Lung (tissue), 12 donors: ENCODE measurements around the gene ZNF544. TPM values are rescaled to one million over a fixed set of nuclear protein-coding genes. Genes with fewer than 3 reads are reported as not detected.

ENCODE experiments used
- ATAC-seq: fragments of 200-7000 bp; cut with Tn5 transposase; one replicate; pipeline ENCODE4 v1.9.1; 2020; ENCODE audit warnings: moderate number of reproducible peaks; ENCODE audit not compliant: insufficient read depth, low FRiP score
- DNase-seq, 3 donors: peaks; one replicate each; pipeline ENCODE4 v3.0.0-alpha.2; 2013 to 2017
- H3K27ac ChIP-seq, 2 donors: one replicate each; pipeline ENCODE4 v1.5.1; 2013; ENCODE audit warnings: mild to moderate bottlenecking in 2 of 2, moderate library complexity in 2 of 2, control low read depth in 1 of 2, inconsistent platforms in 1 of 2, low read depth in 1 of 2, low read length in 1 of 2
- H3K27me3 ChIP-seq, 3 donors: one replicate each; pipeline ENCODE4 v1.5.1; 2013; ENCODE audit warnings: low read length in 2 of 3; ENCODE audit not compliant: control insufficient read depth in 3 of 3, insufficient read depth in 3 of 3
- H3K36me3 ChIP-seq, 4 donors: one replicate each; pipeline ENCODE4 v1.5.1; 2013; ENCODE audit warnings: low read length in 4 of 4, mild to moderate bottlenecking in 1 of 4, moderate library complexity in 1 of 4; ENCODE audit not compliant: control insufficient read depth in 4 of 4, insufficient read depth in 4 of 4
- H3K4me1 ChIP-seq, 5 donors: one replicate each; pipeline ENCODE4 v1.5.1; 2013; ENCODE audit warnings: low read length in 5 of 5, mild to moderate bottlenecking in 2 of 5, moderate library complexity in 1 of 5; ENCODE audit not compliant: control insufficient read depth in 5 of 5, insufficient read depth in 5 of 5
- H3K4me3 ChIP-seq: one replicate; pipeline ENCODE4 v1.5.1; 2013; ENCODE audit warnings: mild to moderate bottlenecking, control low read depth, moderate library complexity
- H3K9ac ChIP-seq, 2 donors: one replicate each; pipeline ENCODE4 v1.5.1; 2013; ENCODE audit warnings: low read length in 2 of 2, control low read depth in 1 of 2; ENCODE audit not compliant: insufficient read depth in 1 of 2
- H3K9me3 ChIP-seq, 4 donors: one replicate each; pipeline ENCODE4 v1.5.1; 2013; ENCODE audit warnings: low read length in 3 of 4, mild to moderate bottlenecking in 1 of 4, moderate library complexity in 1 of 4; ENCODE audit not compliant: control insufficient read depth in 4 of 4, insufficient read depth in 3 of 4
- WGBS, 2 donors: extraction: QIAGEN DNeasy Blood & Tissue Kit; methylation state at CpG; one replicate each; pipeline ENCODE4 v1.1.7; 2013; 5-methylcytosine and 5-hydroxymethylcytosine counted together
- polyA plus RNA-seq, 2 donors: library from polyadenylated mRNA; stranded (reverse); fragments of 200-250 nt; gene quantifications; one replicate each; pipeline ENCODE4 v1.2.1, GENCODE V29; 2013
- total RNA-seq, 2 donors: library from RNA; depleted of rRNA in 1 of 2; stranded (reverse); fragments of >200 nt in 1 of 2; gene quantifications; one replicate each; pipeline ENCODE4 v1.2.1, GENCODE V29; 2014 to 2021
- TF ChIP-seq, protein P1 (sequence below): IDR thresholded peaks from 2 replicates; pipeline ENCODE4 v1.5.1; 2012; ENCODE audit warnings: mild to moderate bottlenecking; ENCODE audit errors: control extremely low read depth, extremely low read depth
- donor health status: control.
- donor health status: control.
- donor health status: Bipolar disorder and iron deficiency.
- donor health status: healthy.
- donor health status: DM: yes; HTN: yes; CAD: no.

The ZNF544 gene
- total and polyA plus RNA-seq, 4 donors: 9.6 to 41.6 (median 16.7) TPM

DNA sequence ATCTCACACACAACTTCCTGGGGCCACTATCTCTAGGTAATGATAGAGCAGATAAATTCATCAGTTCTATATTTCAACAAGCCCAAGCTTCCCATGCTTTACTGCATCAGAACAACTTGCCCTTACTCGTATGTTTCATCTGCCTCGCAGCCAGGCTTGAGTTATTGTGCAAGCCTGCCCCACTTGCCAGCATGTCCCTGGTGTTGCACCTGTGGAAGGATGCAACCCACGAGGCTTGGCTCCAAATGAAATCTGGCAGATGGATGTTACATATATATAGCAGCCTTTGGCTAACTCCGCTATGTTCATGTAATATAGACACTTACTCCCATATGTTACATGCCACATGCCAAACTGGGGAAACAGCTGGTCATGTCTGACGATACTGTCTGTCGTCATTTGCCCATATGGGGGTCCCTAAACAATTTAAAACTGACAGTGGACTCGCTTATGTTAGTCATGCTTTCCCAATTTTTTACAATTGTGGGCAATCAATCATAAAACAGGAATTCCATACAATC is 82.7 kb downstream of the ZNF544 start:
- H3K9ac ChIP-seq: no peak overlapping the region
- no peak overlapping the region for H3K4me3 ChIP-seq
- peaks cover 33 to 52% (median 38%) of the 10 kb centered on the region in 4 donors for H3K36me3 ChIP-seq
- peaks cover 0 to 3% (median 0%) of the 10 kb centered on the region in 4 donors for H3K9me3 ChIP-seq
- no peak for ATAC-seq
- no peaks in the 10 kb centered on the region for H3K27me3 ChIP-seq
- peaks cover 0 to 2% (median under 1%) of the 10 kb centered on the region in 5 donors for H3K4me1 ChIP-seq
- H3K27ac ChIP-seq: no peak overlapping the region
- TF ChIP-seq, protein P1, sequence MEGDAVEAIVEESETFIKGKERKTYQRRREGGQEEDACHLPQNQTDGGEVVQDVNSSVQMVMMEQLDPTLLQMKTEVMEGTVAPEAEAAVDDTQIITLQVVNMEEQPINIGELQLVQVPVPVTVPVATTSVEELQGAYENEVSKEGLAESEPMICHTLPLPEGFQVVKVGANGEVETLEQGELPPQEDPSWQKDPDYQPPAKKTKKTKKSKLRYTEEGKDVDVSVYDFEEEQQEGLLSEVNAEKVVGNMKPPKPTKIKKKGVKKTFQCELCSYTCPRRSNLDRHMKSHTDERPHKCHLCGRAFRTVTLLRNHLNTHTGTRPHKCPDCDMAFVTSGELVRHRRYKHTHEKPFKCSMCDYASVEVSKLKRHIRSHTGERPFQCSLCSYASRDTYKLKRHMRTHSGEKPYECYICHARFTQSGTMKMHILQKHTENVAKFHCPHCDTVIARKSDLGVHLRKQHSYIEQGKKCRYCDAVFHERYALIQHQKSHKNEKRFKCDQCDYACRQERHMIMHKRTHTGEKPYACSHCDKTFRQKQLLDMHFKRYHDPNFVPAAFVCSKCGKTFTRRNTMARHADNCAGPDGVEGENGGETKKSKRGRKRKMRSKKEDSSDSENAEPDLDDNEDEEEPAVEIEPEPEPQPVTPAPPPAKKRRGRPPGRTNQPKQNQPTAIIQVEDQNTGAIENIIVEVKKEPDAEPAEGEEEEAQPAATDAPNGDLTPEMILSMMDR: no peak
- WGBS, 2 donors: 93% methylated on average over 7 of the region's 7 CpGs
- no peak for DNase-seq

Other genes with a start within 250 kb of the ZNF544 start
- 10 to 100 TPM; 16.9 to 37.9 TPM for gene ZNF606, start 226.1 kb upstream of the ZNF544 start, total RNA-seq
- 1 to 10 TPM; 6.0 to 6.5 TPM for gene ZNF606, start 226.1 kb upstream of the ZNF544 start, polyA plus RNA-seq
- gene ZSCAN1, start 194.9 kb upstream of the ZNF544 start, total RNA-seq: 1 to 10 TPM; 1.1 to 1.7 TPM
- gene ZSCAN1, start 194.9 kb upstream of the ZNF544 start, polyA plus RNA-seq: under 1 TPM; 0.30 to 0.63 TPM
- gene ZNF135, start 169.6 kb upstream of the ZNF544 start, total RNA-seq: 10 to 100 TPM in 1 of 2 donors, 1 to 10 TPM in 1; 4.6 to 13.5 TPM
- gene ZNF135, start 169.6 kb upstream of the ZNF544 start, polyA plus RNA-seq: 1 to 10 TPM; 2.2 to 2.4 TPM
- 100 to 1,000 TPM in 1 of 2 donors, 10 to 100 TPM in 1; 68.7 to 123 TPM for gene ZSCAN18, start 130.7 kb upstream of the ZNF544 start, total RNA-seq
- gene ZSCAN18, start 130.7 kb upstream of the ZNF544 start, polyA plus RNA-seq: 10 to 100 TPM; 22.1 to 37.4 TPM
- gene ZNF329, start 78.1 kb upstream of the ZNF544 start, total RNA-seq: 10 to 100 TPM in 1 of 2 donors, 1 to 10 TPM in 1; 9.0 to 20.0 TPM
- gene ZNF329, start 78.1 kb upstream of the ZNF544 start, polyA plus RNA-seq: 1 to 10 TPM; 2.3 to 3.9 TPM
- 10 to 100 TPM; 27.8 to 29.6 TPM for gene ZNF274, start 45.9 kb upstream of the ZNF544 start, total RNA-seq
- 10 to 100 TPM; 10.2 to 24.2 TPM for gene ZNF274, start 45.9 kb upstream of the ZNF544 start, polyA plus RNA-seq
- 1 to 10 TPM; 5.2 to 8.0 TPM for gene ZNF8, start 50.0 kb downstream of the ZNF544 start, total RNA-seq
- 1 to 10 TPM; 1.2 to 1.8 TPM for gene ZNF8, start 50.0 kb downstream of the ZNF544 start, polyA plus RNA-seq
- gene ERVK3-1, start 76.5 kb downstream of the ZNF544 start, total RNA-seq: 10 to 100 TPM; 31.8 to 58.8 TPM
- gene ERVK3-1, start 76.5 kb downstream of the ZNF544 start, polyA plus RNA-seq: 10 to 100 TPM; 38.0 to 38.1 TPM
- 1 to 10 TPM; 3.7 TPM for gene ZSCAN22, start 98.1 kb downstream of the ZNF544 start, total RNA-seq
- 1 to 10 TPM in 1 of 2 donors, under 1 TPM in 1; 0.93 to 1.1 TPM for gene ZSCAN22, start 98.1 kb downstream of the ZNF544 start, polyA plus RNA-seq
- 10 to 100 TPM in 1 of 2 donors, 1 to 10 TPM in 1; 1.2 to 16.4 TPM for gene A1BG, start 124.6 kb downstream of the ZNF544 start, total RNA-seq
- 10 to 100 TPM; 20.9 to 53.4 TPM for gene A1BG, start 124.6 kb downstream of the ZNF544 start, polyA plus RNA-seq
- gene ZNF497, start 133.8 kb downstream of the ZNF544 start, total RNA-seq: 1 to 10 TPM; 3.5 to 3.8 TPM
- 1 to 10 TPM in 1 of 2 donors, under 1 TPM in 1; 0.97 to 1.3 TPM for gene ZNF497, start 133.8 kb downstream of the ZNF544 start, polyA plus RNA-seq
- gene ZNF837, start 152.1 kb downstream of the ZNF544 start, total RNA-seq: 1 to 10 TPM; 2.5 to 3.2 TPM
- 1 to 10 TPM; 1.7 to 2.9 TPM for gene ZNF837, start 152.1 kb downstream of the ZNF544 start, polyA plus RNA-seq
- 1,000 to 10,000 TPM in 1 of 2 donors, 100 to 1,000 TPM in 1; 927 to 1,036 TPM for gene RPS5, start 158.4 kb downstream of the ZNF544 start, total RNA-seq
- gene RPS5, start 158.4 kb downstream of the ZNF544 start, polyA plus RNA-seq: 1,000 to 10,000 TPM; 1,145 to 1,802 TPM
- 1 to 10 TPM in 1 of 2 donors, under 1 TPM in 1; 0.26 to 1.5 TPM for gene RNF225, start 166.7 kb downstream of the ZNF544 start, total RNA-seq
- gene RNF225, start 166.7 kb downstream of the ZNF544 start, polyA plus RNA-seq: under 1 TPM in 1 of 2 donors, not detected in 1; 0.14 TPM
- 10 to 100 TPM; 14.4 to 16.9 TPM for gene ZNF584, start 179.7 kb downstream of the ZNF544 start, total RNA-seq
- gene ZNF584, start 179.7 kb downstream of the ZNF544 start, polyA plus RNA-seq: 10 to 100 TPM in 1 of 2 donors, 1 to 10 TPM in 1; 6.0 to 13.1 TPM
- 1 to 10 TPM; 4.4 to 7.4 TPM for gene ZNF132, start 211.2 kb downstream of the ZNF544 start, total RNA-seq
- 1 to 10 TPM; 1.0 to 1.4 TPM for gene ZNF132, start 211.2 kb downstream of the ZNF544 start, polyA plus RNA-seq
- gene ZNF324B, start 222.7 kb downstream of the ZNF544 start, total RNA-seq: 1 to 10 TPM; 8.2 to 9.3 TPM
- 1 to 10 TPM; 2.8 to 3.9 TPM for gene ZNF324B, start 222.7 kb downstream of the ZNF544 start, polyA plus RNA-seq
- gene ZNF324, start 238.2 kb downstream of the ZNF544 start, total RNA-seq: 10 to 100 TPM; 12.4 to 13.9 TPM
- gene ZNF324, start 238.2 kb downstream of the ZNF544 start, polyA plus RNA-seq: 1 to 10 TPM; 4.6 to 5.3 TPM
- gene ZNF446, start 247.4 kb downstream of the ZNF544 start, total RNA-seq: 10 to 100 TPM; 12.5 to 12.9 TPM
- 1 to 10 TPM; 8.3 to 9.5 TPM for gene ZNF446, start 247.4 kb downstream of the ZNF544 start, polyA plus RNA-seq